Upper lobe of left lung (tissue), 4 donors: ENCODE results near the gene KCNF1.

ENCODE experiments used
- POLR2A ChIP-seq, 4 donors: fragments of 450-650 bp; IDR thresholded peaks; one replicate each; pipeline ENCODE4 v1.5.1; 2016 to 2017; ENCODE audit warnings: antibody characterized with exemption in 4 of 4, mild to moderate bottlenecking in 2 of 4
- POLR2AphosphoS5 ChIP-seq, 2 donors: sonication (generic); formaldehyde crosslinking; IDR thresholded peaks; one replicate each; pipeline ENCODE4 v1.5.1; 2017; ENCODE audit warnings: antibody characterized with exemption in 2 of 2
- TF ChIP-seq, protein P1 (sequence below), 6 experiments: fragments of 450-650 bp in 4 of 6; fragments of 200-600 bp in 2 of 6; sonication (generic) in 2 of 6; IDR thresholded peaks; one replicate each; pipeline ENCODE4 v1.5.1; 2016 to 2019; ENCODE audit warnings: antibody characterized with exemption in 6 of 6

DNA sequence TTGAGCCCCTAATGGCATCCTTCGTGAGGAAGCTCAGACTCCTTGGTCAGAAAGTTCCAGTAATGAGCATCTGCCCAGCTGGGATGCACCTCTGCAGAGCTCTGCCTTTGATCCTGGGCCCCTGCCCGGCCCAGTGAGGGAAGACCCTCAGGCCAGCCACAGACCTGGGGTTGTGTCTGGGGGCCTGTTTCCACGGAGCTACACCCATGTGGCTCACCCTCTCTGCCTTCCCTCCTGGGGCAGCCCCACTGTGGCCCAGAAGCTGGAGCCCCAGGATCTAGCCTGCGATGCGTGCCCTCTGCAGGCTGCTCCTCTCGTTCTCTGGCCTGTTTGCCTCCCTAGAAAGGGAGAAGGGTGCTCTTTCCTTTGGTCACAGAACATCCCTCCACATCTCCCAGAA, 9.8 kb downstream of the KCNF1 start:
- no peak for TF ChIP-seq POLR2A (IDR thresholded peaks at IDR 0.05)
- TF ChIP-seq, protein P1, sequence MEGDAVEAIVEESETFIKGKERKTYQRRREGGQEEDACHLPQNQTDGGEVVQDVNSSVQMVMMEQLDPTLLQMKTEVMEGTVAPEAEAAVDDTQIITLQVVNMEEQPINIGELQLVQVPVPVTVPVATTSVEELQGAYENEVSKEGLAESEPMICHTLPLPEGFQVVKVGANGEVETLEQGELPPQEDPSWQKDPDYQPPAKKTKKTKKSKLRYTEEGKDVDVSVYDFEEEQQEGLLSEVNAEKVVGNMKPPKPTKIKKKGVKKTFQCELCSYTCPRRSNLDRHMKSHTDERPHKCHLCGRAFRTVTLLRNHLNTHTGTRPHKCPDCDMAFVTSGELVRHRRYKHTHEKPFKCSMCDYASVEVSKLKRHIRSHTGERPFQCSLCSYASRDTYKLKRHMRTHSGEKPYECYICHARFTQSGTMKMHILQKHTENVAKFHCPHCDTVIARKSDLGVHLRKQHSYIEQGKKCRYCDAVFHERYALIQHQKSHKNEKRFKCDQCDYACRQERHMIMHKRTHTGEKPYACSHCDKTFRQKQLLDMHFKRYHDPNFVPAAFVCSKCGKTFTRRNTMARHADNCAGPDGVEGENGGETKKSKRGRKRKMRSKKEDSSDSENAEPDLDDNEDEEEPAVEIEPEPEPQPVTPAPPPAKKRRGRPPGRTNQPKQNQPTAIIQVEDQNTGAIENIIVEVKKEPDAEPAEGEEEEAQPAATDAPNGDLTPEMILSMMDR (IDR thresholded peaks at IDR 0.05), result no peak
- no peak for TF ChIP-seq POLR2AphosphoS5 (IDR thresholded peaks at IDR 0.05)
